ENCODE measurements around the gene SH2B3.

The SH2B3 gene

DNA sequence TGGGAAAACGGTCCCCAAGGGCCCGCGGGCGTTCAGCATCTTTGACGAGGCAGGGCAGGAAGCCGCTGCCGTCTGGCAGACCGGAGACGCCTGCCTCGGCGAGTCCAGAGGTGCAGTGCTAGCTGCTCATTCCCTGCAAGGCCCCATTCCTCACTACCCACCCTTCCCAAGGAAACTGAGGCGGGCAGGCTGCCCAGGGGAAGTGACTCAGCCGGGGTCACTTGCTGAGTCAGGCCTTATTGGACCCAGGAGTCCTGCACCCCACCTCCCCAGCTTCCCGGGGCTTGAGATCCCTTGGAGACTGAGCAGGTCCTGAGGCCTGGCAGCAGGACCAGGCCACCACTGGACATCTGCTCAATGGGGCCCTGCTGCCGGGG lies 3.7 kb downstream of the SH2B3 start:
- no peak for DNase-seq (ENCODE audit: low spot score)

DNA sequence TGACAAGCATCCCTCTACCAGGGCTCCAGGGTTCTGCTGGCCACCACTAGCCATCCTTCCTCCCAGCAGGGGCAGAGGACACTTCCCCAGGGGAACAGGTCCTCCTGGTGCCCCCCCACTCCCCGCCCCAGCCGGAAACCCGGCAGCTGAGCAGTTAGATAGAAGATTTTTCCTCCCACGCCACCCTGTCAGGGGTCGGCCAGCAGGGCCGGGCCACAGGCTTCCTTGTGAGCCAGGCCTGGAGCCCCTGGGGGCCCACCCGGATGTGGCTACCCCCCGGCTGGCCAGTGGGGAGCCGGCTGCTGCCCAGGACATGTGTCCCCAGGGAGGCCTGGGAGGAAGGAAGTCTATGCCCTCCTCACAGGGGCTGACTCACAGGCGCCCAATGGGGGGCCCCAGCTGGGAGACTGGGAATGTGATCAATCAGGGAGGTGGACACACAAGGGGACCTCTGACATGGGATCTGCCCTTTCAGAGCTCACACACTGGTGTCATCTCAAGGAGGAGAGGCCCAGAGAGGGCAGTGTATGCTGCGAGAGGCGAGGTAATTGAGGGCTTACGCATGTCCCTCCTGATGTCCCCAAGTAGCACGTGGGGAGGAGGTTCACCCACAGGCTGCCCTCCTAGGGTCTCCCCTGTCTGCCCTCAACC lies 4.2 kb downstream of the SH2B3 start:
- peak; percentile 36 for DNase-seq (ENCODE audit: low spot score)

DNA sequence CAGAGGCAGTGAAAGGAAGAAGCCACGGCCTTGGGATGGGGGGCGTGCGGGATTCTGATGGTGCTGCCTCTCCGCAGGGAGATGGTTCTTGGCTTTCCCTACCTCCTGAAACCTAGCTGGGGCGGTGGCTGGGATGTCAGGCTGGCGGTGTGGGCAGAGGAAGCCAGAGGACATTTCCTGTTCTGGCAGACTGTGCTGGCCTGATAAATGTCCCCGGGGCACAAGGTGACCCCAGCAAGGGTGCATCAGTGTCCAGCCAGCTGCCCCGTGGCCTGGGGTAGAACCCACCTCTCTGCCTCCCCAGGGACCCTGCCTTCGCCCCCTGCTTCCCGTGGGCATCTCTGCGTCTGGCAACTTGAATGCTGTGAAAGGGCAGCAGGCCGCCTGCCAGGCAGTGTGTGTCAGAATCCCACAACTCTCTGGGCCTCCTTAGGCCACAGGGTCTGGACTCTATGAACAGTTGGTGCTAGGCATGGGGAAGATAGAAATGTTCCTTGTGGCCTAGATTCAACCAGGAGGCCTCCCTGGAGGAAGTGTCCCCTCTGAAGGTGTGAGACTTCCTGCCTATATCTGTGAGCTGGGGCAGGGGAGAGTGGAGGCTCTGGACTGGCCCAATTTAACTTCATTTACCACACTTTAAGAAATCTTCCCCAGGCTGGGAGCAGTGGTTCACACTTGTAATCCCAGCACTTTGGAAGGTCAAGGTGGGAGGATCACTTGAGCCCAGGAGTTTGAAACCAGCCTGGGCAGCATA lies 4.9 kb downstream of the SH2B3 start:
- DNase-seq (ENCODE audit: low spot score), result no peak

DNA sequence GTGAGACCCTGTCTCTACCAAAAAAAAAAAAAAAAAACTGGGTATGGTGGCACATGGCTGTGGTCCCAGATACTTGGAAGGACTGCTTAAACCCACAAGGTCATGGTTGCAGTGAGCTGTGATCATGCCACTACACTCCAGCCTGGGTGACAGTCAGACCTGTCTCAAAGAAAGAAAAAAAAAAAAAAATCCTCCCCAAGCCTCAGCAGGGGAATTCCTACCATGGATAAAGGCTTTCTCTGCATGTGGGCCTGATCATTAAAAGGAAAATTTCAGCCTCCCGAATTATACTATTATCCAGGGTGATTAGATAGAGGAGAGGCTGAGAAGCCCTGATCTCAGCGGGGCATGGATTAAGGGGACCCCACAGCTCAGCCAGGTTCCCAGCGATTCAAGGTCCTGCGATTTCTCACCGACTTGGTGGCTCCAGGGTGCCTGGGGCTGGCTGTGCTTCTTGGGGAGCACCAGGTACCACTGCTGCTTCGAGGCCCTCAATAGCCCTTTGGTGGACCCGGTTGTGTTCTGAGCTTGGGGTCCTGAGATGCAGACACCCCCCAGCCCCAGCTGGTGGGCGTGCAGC lies 5.6 kb downstream of the SH2B3 start:
- no peak for DNase-seq (ENCODE audit: low spot score)

DNA sequence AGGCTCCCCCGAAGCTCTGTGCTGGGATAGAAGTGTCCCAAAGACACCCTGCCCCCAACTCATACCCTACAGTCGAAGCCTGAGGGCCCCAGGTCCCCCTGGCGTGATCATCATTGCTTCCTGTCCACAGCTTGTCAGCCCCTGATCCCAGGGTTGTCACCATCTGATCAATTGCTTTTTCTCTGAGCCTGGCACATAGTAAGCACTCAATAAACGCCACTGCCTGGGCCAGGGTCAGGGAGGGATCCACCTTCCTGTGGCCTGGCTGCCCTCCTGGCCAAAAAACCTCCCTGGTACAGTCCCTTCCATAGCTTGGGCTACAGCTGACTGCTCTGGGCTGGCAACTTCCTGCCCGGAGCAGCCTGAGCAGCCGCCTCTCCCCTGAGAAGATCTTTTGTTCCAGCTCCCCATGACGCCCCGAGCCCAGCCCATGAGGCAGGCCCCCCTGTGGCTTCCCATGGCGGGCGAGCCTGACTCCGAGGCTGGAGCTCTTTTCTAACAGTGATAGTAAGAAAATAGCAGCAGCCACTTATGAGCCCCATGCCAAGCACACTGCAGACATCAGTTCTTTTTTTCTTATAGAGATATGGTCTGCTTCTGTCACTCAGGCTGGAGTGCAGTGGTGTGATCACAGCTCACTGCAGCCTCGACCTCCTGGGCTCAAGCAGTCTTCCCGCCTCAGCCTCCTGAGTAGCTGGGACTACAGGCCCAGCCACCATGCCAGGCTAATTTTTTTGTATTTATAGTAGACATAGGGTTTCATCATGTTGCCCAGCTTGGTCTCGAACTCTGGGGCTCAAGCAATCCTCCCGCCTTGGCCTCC lies 6.5 kb downstream of the SH2B3 start:
- DNase-seq (ENCODE audit: low spot score), result peak; percentile 63

DNA sequence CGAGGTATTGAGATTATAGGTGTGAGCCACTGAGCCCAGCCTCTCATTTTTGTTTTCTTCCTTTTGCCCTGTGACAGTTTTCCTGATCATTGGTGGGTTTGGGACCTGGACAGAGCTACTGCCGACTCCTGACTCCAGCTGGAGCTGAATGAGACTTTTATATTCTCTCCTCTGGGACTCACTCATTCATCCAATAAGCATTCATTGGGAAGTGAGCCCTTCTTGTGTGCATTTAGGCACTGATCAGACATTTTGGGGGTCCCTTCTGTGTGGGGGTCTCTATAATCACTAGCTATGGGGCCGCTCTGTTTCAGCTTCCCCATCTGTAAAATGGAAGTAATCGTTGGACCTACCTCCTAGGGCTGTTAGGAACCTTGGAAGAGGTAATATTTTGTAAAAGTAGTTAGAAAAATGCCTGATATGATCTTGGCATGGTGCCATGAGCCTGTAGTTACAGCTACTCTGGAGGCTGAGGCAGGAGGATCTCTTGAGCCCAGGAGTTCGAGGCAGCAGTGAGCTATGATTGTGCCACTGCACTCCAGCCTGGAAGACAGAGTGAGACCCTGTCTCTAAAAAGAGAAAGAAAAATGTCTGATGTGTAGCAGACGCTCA lies 7.2 kb downstream of the SH2B3 start:
- no peak for DNase-seq (ENCODE audit: low spot score)

DNA sequence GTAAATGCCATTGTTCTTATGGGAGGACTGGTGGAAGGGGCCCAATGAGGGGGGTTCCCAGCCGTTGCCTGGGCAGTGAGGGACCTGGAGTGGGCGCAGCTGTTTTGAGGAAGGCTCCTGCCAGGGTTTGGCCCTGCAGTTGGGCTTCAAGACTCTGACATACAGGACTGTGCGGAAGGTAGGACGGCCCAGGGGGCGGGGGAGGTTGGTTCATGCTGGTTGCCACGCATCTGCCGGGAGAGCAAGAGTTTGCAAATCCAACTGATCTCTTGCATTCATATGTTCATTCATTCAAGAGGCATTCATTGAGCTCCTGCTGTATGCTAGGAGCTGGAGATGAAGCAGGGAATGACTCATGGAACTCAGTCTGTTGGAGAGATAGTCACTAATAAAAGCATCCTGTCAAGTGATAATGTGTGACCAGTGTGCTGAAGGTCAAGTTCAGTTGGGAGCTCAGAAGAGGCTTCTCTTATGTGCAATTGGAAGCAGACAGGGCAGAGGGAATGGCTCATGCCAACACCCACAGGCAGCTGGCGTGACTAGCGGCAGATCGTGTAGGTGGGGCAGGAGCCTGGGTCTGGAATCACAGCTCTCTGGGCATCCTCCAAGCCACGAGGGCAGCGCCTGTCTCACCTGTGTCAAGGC lies 7.8 kb downstream of the SH2B3 start:
- peak; percentile 83 for DNase-seq (ENCODE audit: low spot score)

DNA sequence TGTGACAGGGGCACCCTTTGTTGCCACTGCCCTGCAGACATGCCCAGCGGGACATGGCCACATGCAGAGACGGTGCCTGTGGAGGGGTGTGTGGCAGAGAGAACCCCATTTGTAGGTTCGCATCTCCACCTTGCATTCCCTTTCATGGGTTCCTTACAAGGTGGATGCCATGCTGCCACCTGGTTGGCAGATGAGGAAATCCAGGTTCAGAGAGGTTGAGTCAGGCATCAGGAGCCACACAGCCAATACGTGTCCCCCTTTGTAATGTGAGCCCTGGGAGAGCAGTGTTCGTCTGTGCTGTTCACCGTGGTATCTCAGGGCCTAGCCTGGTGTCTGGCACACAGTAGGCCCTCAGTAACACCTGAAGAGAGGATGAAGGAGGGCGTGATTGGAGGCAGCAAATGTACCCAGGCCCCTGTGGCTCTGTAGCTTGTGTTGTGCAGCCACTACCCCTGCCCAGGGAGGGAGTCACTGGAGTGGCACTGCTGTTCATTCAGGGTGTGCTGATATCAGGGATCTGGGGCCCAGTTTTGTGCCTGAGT lies 9.1 kb downstream of the SH2B3 start:
- no peak for DNase-seq (ENCODE audit: low spot score)

DNA sequence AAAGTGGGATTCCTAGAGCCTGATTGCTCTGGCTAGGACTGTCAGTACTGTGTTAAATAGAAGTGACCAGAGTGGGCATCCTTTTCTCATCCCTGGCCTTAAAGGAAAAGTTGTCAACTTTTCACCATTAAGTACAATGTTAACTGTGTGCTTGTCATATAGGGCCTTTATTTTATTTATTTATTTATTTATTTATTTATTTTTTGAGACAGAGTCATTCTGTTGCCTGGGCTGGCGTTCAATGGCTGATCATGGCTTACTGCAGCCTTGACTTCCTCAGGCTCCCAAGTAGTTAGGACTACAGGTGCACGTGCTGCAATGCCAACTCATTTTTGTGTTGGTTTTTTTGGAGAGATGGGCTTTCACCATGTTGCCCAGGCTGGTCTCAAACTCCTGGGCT lies 11.6 kb downstream of the SH2B3 start:
- DNase-seq (ENCODE audit: low spot score), result no peak

DNA sequence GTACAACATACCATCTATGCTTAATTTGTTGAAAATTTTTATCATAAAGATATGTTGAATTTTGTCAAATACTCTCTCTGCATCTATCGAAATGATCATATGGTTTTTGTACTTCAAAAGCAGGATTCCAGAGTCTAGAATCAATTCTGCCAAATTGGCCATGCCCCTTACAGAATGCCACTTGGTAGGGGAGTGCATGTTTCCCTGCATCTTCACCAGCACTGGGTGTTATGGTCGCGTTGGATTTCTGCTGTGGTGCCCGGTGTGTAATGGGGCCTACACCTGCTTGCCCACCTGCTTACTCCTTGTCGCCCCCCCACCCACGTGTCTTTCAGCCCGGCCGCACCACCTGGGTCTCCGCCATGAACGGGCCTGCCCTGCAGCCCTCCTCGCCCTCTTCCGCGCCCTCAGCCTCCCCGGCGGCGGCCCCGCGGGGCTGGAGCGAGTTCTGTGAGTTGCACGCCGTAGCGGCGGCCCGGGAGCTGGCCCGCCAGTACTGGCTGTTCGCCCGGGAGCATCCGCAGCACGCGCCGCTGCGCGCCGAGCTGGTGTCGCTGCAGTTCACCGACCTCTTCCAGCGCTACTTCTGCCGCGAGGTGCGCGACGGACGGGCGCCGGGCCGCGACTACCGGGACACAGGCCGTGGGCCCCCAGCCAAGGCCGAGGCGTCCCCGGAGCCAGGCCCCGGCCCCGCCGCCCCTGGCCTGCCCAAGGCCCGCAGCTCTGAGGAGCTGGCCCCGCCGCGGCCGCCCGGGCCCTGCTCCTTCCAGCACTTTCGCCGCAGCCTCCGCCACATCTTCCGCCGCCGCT lies 12.3 kb downstream of the SH2B3 start:
- DNase-seq (ENCODE audit: low spot score), result no peak

DNA sequence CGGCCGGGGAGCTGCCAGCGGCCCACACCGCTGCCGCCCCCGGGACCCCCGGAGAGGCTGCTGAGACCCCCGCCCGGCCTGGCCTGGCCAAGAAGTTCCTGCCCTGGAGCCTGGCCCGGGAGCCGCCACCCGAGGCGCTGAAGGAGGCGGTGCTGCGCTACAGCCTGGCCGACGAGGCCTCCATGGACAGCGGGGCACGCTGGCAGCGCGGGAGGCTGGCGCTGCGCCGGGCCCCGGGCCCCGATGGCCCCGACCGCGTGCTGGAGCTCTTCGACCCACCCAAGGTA lies 12.8 kb downstream of the SH2B3 start:
- DNase-seq (ENCODE audit: low spot score), result no peak

DNA sequence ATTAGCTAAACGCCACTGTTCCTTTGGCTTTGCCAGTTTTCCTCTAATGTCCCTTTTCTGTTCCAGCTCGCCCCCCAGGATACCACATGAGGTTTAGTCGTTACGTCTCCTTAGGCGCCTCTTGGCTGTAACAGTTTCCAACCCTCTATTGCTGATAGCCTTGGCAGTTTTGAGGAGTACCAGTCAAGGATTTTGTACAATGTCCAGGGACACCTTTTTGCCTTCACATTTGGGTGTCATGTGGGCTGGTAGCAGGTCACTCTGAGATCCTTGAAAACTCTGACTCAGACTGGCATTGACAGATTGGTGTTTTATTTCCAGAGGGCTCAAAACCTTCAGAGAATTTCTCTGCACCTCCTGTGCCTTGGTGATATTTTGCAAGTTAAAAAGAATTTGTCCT lies 14.1 kb downstream of the SH2B3 start:
- no peak for DNase-seq (ENCODE audit: low spot score)

DNA sequence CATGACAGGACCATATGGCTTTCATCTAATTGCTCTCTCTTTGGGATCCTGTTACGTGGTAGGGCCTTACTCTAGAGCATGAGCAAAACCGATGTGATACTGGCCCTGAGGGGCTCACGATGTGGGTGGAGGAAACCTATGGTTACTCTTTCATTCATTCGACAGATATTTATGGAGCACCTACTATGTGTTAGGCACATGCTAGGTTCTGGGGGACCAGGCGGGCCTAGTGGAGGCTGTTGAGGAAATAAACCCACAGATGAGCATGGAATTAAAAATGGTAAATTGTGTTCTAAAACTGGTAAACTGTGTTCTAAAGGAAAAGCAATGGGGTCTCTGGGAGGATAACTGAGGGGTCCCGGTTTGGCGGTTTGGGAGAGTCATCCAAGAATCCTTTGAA lies 14.8 kb downstream of the SH2B3 start:
- DNase-seq (ENCODE audit: low spot score), result no peak

DNA sequence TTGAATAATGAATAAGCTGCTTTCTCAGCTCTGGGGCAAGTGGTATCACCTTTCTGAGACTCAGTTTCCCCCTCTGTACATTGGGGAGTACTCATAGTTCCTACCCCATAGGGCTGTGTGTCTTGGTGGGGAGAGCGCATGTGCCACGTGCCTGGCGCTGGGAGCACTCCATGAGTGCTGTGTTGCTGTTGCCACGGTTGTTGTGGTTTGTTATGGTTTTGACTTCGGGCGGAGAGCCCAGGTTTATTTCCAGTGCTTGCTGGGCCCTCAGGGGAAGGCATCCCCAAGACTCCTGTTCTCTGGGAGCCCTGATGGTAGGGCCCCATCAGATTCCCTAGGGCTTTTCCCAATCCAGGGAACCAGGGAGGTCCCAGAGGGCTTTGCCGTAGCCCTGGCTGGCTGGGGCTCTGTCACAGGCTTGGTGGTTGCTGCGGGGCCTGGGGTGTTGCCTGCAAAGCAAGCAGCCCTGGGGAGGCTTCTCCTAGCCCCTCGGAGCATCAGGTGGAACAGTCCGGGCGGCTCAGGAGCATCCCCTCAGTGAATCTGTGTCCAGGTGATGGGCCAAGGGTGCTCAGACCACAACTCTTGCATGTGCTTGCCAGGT lies 18.6 kb downstream of the SH2B3 start:
- no peak for DNase-seq (ENCODE audit: low spot score)

DNA sequence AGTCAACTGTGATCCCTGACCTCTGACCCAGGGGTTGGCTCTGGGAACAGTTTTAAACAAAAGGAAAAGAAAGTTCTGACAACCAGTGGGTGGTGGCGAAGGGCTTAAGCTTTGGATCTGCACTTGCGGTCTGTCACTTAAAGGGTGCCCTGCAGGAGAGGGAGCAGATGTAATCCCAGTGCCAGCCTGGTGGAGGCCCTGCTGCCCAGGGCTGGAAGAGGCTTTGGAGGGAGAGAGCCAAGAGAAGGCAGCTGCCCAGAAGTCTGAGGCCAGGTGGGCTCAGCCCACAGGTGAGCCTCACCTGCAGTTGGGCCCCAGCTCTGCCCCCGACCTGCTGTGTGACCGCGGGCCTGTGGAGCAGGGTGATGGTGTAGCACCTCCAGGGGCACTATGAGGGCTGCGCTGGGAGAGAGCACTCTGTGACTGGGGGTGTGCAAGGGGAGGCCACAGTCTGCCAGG lies 19.1 kb downstream of the SH2B3 start:
- DNase-seq (ENCODE audit: low spot score), result no peak

DNA sequence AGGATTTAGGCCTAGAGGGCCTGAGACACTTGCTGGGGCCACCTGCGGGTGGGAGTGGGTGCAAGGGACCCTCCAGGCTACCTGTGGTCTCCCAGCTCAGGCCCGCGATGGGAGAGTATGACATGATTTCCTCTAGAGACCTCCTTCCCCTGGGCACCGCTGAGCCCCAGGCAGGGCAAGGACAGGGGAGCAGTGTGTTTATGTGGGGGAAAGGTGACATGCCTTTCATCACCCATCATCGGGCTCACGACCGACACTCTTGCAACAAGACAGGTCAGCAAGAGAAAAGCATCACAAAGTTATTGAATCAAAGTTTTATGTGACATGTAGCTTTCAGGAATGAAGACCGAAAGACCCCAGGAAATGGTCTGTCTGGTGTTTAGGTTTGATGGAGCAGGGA lies 19.9 kb downstream of the SH2B3 start:
- DNase-seq (ENCODE audit: low spot score), result peak; percentile 61

DNA sequence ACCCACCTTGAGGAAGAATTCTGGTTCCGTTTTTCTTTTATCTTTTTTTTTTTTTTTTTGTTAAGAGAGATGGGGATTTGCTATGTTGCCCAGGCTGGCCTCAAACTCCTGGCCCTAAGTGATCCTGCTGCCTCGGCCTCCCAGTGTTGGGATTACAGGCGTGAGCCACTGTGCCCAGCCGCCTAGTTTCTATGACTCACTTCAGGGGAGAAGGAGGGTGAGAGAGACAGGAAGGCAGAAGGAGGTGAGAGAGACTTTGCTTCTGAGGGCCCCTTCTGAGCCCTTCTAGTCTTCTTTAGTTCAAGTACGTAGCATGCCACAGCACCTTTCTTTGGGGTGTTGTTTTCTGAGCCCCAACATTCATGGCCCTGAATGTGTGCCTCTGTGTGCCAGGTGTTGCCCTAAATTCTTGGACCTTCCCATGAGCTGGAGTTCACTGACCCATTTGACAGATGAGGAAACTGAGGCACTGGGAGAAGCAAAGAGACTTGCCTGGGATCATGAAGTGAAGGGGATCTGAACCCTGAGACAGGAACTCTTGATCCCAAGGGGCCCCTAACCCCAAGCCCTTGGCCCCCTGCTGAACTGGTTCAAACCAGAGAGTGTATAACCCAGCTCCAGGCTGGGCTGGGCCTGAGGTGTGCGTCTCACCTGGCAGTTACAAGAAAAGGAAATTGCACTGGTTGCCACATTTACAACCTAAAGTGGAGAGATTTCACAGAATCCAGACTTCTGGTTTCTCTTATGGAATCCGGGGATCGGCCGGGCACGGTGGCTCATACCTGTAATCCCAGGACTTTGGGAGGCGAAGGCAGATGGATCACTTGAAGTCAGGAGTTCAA lies 20.8 kb downstream of the SH2B3 start:
- DNase-seq (ENCODE audit: low spot score), result peak; percentile 50

DNA sequence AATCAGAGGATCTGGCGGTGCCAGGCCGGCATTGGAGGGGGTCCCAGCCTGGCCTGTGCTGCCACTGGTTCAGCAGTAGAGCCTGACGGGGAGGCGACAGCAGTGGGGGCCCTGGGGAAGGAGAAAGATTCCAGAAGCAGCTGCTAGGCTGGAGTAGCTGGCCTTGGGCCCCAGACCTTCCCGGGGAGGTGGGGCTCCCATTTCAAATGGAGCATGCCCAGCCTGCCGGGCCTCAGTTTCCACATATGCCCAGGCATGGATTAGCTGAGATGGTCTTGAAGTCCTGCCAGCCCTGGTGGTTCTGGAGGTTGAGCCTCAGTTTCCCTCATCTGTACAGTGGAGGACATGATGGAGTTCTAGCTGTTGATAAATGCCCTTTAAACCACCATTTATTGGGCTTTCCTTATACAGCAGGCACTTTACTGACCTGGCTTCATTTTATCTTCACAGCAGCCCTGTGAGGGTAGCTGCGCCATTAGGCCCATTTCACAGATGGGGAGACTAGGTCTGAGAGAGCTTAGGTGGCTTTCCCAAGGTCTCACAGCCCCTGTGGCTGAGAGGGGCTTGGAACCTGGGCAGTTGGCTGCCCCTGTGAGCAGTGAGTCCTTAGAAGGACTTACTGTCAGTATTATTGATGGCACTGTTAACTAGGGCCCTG lies 21.8 kb downstream of the SH2B3 start:
- no peak for DNase-seq (ENCODE audit: low spot score)

Measured in kidney tubule cell (primary cell).